ENCODE measurements around the gene DBP. TPM values are rescaled to one million over a fixed set of nuclear protein-coding genes. Genes with fewer than 3 reads are reported as not detected.
"Not testable (repeated sequence)": the region's sequence is repeated elsewhere in the genome, so short reads cannot be mapped to it uniquely, and the experiment has no call there.

The DBP gene
- total and polyA plus RNA-seq, 8 donors: 6.4 to 11.1 (median 9.5) TPM

DNA sequence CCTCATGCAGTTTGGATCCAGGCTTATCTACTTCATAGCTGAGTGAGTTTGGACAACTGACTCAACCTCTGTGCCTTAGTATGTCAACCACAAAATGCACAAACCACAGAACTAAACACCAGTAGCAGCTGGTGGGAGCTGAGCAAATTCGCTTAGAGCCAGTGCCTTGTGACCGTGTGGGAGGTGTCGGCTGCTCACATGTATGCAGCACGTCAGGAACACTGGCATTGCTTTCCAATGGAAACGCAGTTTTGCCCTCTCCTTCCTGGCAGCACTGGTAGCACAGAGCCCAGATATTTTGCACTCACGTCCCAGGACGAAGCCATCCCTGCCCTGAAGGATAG is 43.9 kb upstream of the DBP start:
- Histone ChIP-seq H3K4me3 (no peak overlapping the region), H3K27ac (no peak overlapping the region), H3K4me1 (peaks cover 0 to 7% of the 10 kb centered on the region in 2 donors), H3K36me3 (no peaks in the 10 kb centered on the region), H3K9me3 (no peaks in the 10 kb centered on the region), H3K27me3 (no peaks in the 10 kb centered on the region)
- ATAC-seq (no peak), DNase-seq (no peak)
- intact Hi-C loops (cut with DNase I): no loop called here
- TF ChIP-seq CTCF (IDR thresholded peaks at IDR 0.05): no peak

DNA sequence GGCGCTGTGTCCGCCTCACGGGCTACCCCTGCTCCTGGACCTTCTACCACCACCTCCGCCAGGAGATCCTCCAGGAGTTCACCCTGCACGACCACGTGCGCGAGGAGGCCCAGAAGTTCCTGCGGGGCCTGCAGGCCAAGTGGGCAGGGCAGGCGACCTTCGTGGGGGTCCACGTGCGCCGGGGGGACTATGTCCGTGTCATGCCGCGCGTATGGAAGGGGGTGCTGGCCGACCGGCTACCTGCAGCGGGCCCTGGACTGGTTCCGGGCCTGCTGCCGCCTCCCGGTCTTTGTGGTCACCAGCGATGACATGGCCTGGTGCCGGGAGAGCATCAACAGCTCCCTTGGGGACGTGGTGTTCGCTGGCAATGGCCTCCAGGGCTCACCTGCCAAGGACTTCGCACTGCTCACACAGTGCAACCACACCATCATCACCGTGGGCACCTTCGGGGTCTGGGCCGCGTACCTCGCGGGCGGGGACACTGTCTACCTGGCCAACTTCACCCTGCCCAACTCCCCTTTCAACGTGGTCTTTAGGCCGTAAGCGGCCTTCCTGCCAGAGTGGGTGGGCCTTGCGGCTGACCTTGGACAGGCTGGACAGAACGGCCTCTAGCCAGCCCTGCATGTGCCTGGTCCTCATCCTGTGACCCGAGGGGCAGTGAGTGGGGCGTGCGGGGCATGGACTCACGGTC is 43.4 kb upstream of the DBP start:
- Histone ChIP-seq H3K4me3 (no peak overlapping the region), H3K36me3 (no peaks in the 10 kb centered on the region), H3K27ac (no peak overlapping the region), H3K9me3 (no peaks in the 10 kb centered on the region), H3K27me3 (no peaks in the 10 kb centered on the region), H3K4me1 (peaks cover 0 to 10% of the 10 kb centered on the region in 2 donors)
- ATAC-seq: no peak
- DNase-seq: no peak
- TF ChIP-seq CTCF (IDR thresholded peaks at IDR 0.05): no peak
- intact Hi-C loops (cut with DNase I): no loop called here

- H3K27me3 ChIP-seq; ATAC-seq; H3K9me3 ChIP-seq; H3K27ac ChIP-seq; H3K36me3 ChIP-seq; H3K4me3 ChIP-seq; DNase-seq; intact Hi-C loops (cut with DNase I): not testable (repeated sequence)
- peaks cover 0 to 15% of the 10 kb centered on the region in 2 donors for H3K4me1 ChIP-seq
Observed at GRCh38 chr19:48680006-48680405, 42.8 kb upstream of the DBP start.

DNA sequence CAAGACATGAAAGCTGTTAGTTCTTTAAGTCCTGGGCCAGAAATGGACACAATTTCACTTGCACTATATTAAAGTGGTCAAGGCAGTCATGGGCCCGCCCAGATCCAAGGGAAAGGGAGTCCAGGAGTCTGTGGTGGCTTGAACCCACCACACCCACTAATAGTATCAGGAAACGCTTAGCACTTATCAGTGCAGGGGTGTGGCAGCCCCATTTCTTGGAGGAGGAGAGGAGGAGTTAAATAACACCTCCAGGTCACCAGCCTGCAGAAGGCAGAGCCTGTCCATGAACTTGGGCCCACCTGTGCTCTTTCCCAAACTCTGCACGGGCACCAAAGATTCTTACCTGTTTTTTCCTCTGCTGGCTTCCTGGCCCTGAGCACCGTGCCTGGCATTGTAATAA is 41.0 kb upstream of the DBP start:
- no peak overlapping the region for H3K27ac ChIP-seq
- peak; percentile 17 for ATAC-seq
- intact Hi-C loops (cut with DNase I): no loop called here

GRCh38 chr19:48676887-48677286 is 39.7 kb upstream of the DBP start:
- no peak for TF ChIP-seq CTCF (IDR thresholded peaks at IDR 0.05)
- H3K27me3 ChIP-seq: no peaks in the 10 kb centered on the region
- no peak overlapping the region for H3K27ac ChIP-seq
- intact Hi-C loops (cut with DNase I): no loop called here
- no peak overlapping the region for H3K4me3 ChIP-seq
- ATAC-seq (no peak), DNase-seq (no peak)
- no peaks in the 10 kb centered on the region for H3K36me3 ChIP-seq
- no peaks in the 10 kb centered on the region for H3K9me3 ChIP-seq
- peaks cover 0 to 14% of the 10 kb centered on the region in 2 donors for H3K4me1 ChIP-seq

More for the DNA sequence above, 41.0 kb upstream of the DBP start:
- Histone ChIP-seq H3K9me3 (no peaks in the 10 kb centered on the region), H3K36me3 (no peaks in the 10 kb centered on the region), H3K27me3 (no peaks in the 10 kb centered on the region), H3K4me1 (peaks cover 0 to 14% of the 10 kb centered on the region in 2 donors), H3K4me3 (no peak overlapping the region)
- no peak for DNase-seq
- no peak for TF ChIP-seq CTCF (IDR thresholded peaks at IDR 0.05)

- H3K36me3 ChIP-seq: no peaks in the 10 kb centered on the region
- no peaks in the 10 kb centered on the region for H3K9me3 ChIP-seq
- no peaks in the 10 kb centered on the region for H3K27me3 ChIP-seq
- peaks cover 0 to 14% of the 10 kb centered on the region in 2 donors for H3K4me1 ChIP-seq
- no peak overlapping the region for H3K27ac ChIP-seq
- no peak overlapping the region for H3K4me3 ChIP-seq
- no peak for DNase-seq
- intact Hi-C loops (cut with DNase I): no loop called here
- no peak for TF ChIP-seq CTCF (IDR thresholded peaks at IDR 0.05)
- ATAC-seq: no peak
Observed at GRCh38 chr19:48676487-48676886, 39.3 kb upstream of the DBP start.
